Naive thymus-derived CD4-positive, alpha-beta T cell (primary cell): ENCODE results near the gene ZSCAN32. TPM values are rescaled to one million over a fixed set of nuclear protein-coding genes. Genes with fewer than 3 reads are reported as not detected.

Experiments
- ATAC-seq: fragments of 150-1000 bp; cut with Tn5 transposase; 2 replicates; pipeline ENCODE4 v1.10.0; 2021; ENCODE audit warnings: mild to moderate bottlenecking, moderate library complexity
- CTCF ChIA-PET: fragments of 350-600 bp; sonication (Branson Sonifier 250); formaldehyde crosslinking; loops from one replicate; lab custom pipeline; 2021; ENCODE audit warnings: antibody characterized with exemption; lab: Charles Lee
- POLR2A ChIA-PET: fragments of 350-600 bp; sonication (Branson Sonifier 250); formaldehyde crosslinking; loops from one replicate; lab custom pipeline; 2021; ENCODE audit warnings: antibody characterized with exemption, inconsistent platforms; lab: Charles Lee
- DNase-seq, 9 donors: peaks; one replicate each; pipeline versions ENCODE4 v3.0.0 to v3.0.0-alpha.2; 2020 to 2022; ENCODE audit warnings: mixed read lengths in 1 of 9
- H3K27ac ChIP-seq: one replicate; pipeline ENCODE4 v1.7.0; 2013; ENCODE audit warnings: mild to moderate bottlenecking, low read depth, low read length, moderate library complexity
- H3K27me3 ChIP-seq, 2 donors: one replicate each; pipeline ENCODE4 v1.7.0; 2013; ENCODE audit warnings: low read length in 2 of 2, mild to moderate bottlenecking in 2 of 2, moderate library complexity in 2 of 2; ENCODE audit not compliant: control insufficient read depth in 2 of 2, insufficient read depth in 2 of 2
- H3K36me3 ChIP-seq, 3 experiments: 1 replicate in 2 of 3; 2 replicates in 1 of 3; pipeline ENCODE4 v1.7.0; 2013; ENCODE audit warnings: low read length in 3 of 3, mild to moderate bottlenecking in 3 of 3, moderate library complexity in 1 of 3; ENCODE audit not compliant: insufficient read depth in 3 of 3, control insufficient read depth in 2 of 3
- H3K4me1 ChIP-seq, 2 donors: one replicate each; pipeline ENCODE4 v1.7.0; 2013; ENCODE audit warnings: low read length in 2 of 2, mild to moderate bottlenecking in 2 of 2, moderate library complexity in 1 of 2; ENCODE audit not compliant: control insufficient read depth in 2 of 2, insufficient read depth in 2 of 2
- H3K4me3 ChIP-seq: 2 replicates; pipeline ENCODE4 v1.7.0; 2013; ENCODE audit warnings: mild to moderate bottlenecking, low read length
- H3K9me3 ChIP-seq, 3 experiments: 1 replicate in 2 of 3; 2 replicates in 1 of 3; pipeline ENCODE4 v1.7.0; 2013; ENCODE audit warnings: low read length in 3 of 3; ENCODE audit not compliant: control insufficient read depth in 2 of 3
- H3K27ac Mint-ChIP-seq, 9 donors: one replicate each; pipeline ENCODE4 v1.8.0; 2020 to 2022; ENCODE audit warnings: mixed read lengths in 9 of 9, mild to moderate bottlenecking in 8 of 9, moderate library complexity in 5 of 9, inconsistent platforms in 2 of 9
- H3K27me3 Mint-ChIP-seq, 5 donors: one replicate each; pipeline ENCODE4 v1.8.0; 2021 to 2022; ENCODE audit warnings: mixed read lengths in 5 of 5, mild to moderate bottlenecking in 1 of 5
- H3K36me3 Mint-ChIP-seq, 5 donors: one replicate each; pipeline ENCODE4 v1.8.0; 2020 to 2022; ENCODE audit warnings: mixed read lengths in 5 of 5, mild to moderate bottlenecking in 3 of 5, inconsistent platforms in 1 of 5
- H3K4me1 Mint-ChIP-seq, 7 donors: one replicate each; pipeline ENCODE4 v1.8.0; 2020 to 2022; ENCODE audit warnings: mixed read lengths in 7 of 7, mild to moderate bottlenecking in 3 of 7, inconsistent platforms in 1 of 7
- H3K4me3 Mint-ChIP-seq, 10 donors: one replicate each; pipeline ENCODE4 v1.8.0; 2020 to 2022; ENCODE audit warnings: mild to moderate bottlenecking in 10 of 10, mixed read lengths in 10 of 10, moderate library complexity in 6 of 10, inconsistent platforms in 2 of 10
- H3K9me3 Mint-ChIP-seq, 11 donors: one replicate each; pipeline ENCODE4 v1.8.0; 2020 to 2022; ENCODE audit warnings: mixed read lengths in 11 of 11, mild to moderate bottlenecking in 4 of 11, inconsistent platforms in 1 of 11, moderate library complexity in 1 of 11
- intact Hi-C, 2 donors: fragments of 100-400 bp; cut with micrococcal nuclease; formaldehyde crosslinking; loops; one replicate each; pipeline ENCODE4 v1.15.1; 2023
- polyA plus RNA-seq, 2 donors: library from polyadenylated mRNA; unstranded; fragments of 300-500 nt; fragmentation: Illumina TruSeq; gene quantifications; one replicate each; pipeline ENCODE4 v1.2.3, GENCODE V29; 2021
- total RNA-seq, 6 experiments: library from RNA in 5 of 6; stranded (reverse) in 5 of 6; gene quantifications; 1 replicate in 5 of 6; 2 replicates in 1 of 6; pipeline ENCODE4 v1.2.3 and lab custom pipeline; 2021 to 2026

Gene ZSCAN32
- total and polyA plus RNA-seq, 7 experiments from 2014 or later = 9.7 to 31.1 (median 19.0) TPM

DNA sequence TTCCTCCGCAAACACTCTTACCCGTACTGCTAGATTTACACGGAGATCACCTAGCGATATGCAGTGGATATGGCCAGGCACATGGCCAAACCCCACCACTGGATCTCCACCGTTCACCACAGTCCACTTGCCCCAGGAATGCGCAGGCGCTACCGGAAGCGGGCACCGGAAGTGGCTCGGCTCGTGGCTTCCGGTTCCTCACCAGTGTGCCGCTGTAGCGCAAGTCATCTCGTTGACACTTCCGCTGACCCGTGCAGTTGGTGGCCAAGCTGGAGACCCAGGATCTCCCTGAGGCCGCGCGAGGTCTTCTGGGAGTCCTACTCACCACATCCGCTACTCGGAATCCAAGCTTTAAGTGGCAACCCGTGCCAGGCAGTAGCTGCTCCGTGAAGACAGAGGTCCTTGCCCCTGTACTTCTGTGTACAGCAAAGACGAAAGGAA lies 31.0 kb upstream of the ZSCAN32 start:
- peaks cover 10 to 33% (median 22%) of the 10 kb centered on the region in 7 donors for H3K4me1 Mint-ChIP-seq
- H3K27ac ChIP-seq = no peak overlapping the region
- no peak overlapping the region for H3K4me3 ChIP-seq
- peak; percentile 87 for ATAC-seq
- H3K4me1 ChIP-seq = peaks cover 0 to 7% of the 10 kb centered on the region in 2 donors
- CTCF ChIA-PET = interaction anchor here (0.7 kb wide), 1 partner anchor 1170 kb away, joined by 3 read pairs; no protein-coding TSS in a partner anchor
- POLR2A ChIA-PET = interaction anchor here (0.7 to 1.6 kb wide), 3 partner anchors 31 to 149 kb away, joined by 3 to 4 read pairs (median 3); partner anchors contain the start of genes ZNF174 and ZSCAN32
- H3K36me3 ChIP-seq = peaks cover 0 to 8% (median 0%) of the 10 kb centered on the region in 3 experiments
- peak; percentile 10 to 66 (median 26) for DNase-seq
- intact Hi-C loops = no loop called here
- peak overlapping the region in 9 of 10 donors; percentile 33 to 81 (median 66) for H3K4me3 Mint-ChIP-seq
- H3K27ac Mint-ChIP-seq = peak overlapping the region; percentile 31 to 88 (median 69)
- H3K27me3 Mint-ChIP-seq = no peaks in the 10 kb centered on the region
- H3K27me3 ChIP-seq = no peaks in the 10 kb centered on the region
- no peaks in the 10 kb centered on the region for H3K9me3 ChIP-seq
- peaks cover 0 to 25% (median 6%) of the 10 kb centered on the region in 11 donors for H3K9me3 Mint-ChIP-seq
- H3K36me3 Mint-ChIP-seq = peaks cover 0 to 47% (median 27%) of the 10 kb centered on the region in 5 donors

DNA sequence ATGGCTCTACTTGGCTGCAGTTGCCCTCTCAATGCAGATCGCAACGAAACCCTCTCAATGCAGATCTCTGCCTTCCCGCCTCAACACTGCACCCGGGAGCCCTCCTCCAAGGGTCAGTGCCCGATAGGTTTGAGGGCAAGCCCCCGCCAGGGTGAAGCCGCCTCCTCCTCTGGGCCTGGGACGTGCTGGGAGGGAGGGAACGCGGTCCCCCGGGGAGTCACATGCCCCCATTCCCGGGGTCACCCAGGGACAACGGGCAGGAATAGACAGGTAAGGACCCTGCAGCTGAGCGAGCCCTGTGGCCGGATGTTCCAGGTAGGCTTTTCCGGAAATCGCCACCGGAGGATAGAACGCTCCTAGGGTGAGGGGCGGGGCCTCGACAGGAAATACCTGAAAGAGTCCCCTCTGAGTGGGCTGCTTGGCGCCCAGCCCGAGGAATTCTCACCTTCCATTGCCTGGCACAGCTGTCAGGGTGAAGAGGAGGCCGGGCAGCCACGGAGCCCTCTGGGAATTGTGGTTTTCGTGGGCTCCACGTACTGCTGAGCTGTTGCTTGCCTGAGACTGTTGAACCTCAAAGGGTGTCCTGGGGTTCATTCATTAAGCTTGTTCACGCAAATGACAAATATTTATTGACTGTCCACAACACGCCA lies 13.1 kb upstream of the ZSCAN32 start:
- peaks cover 0 to 75% (median 7%) of the 10 kb centered on the region in 3 experiments for H3K9me3 ChIP-seq
- no peaks in the 10 kb centered on the region for H3K27me3 ChIP-seq
- peaks cover 0 to 7% (median 0%) of the 10 kb centered on the region in 5 donors for H3K27me3 Mint-ChIP-seq
- H3K4me3 ChIP-seq = no peak overlapping the region
- no peak overlapping the region for H3K27ac ChIP-seq
- H3K27ac Mint-ChIP-seq = no peak overlapping the region
- H3K9me3 Mint-ChIP-seq = peaks cover 13 to 94% (median 52%) of the 10 kb centered on the region in 11 donors
- H3K4me3 Mint-ChIP-seq = no peak overlapping the region
- CTCF ChIA-PET = no interaction called here
- intact Hi-C loops = no loop called here
- H3K36me3 Mint-ChIP-seq = peaks cover 19 to 41% (median 26%) of the 10 kb centered on the region in 5 donors
- H3K36me3 ChIP-seq = peaks cover 0 to 4% (median 2%) of the 10 kb centered on the region in 3 experiments
- no peaks in the 10 kb centered on the region for H3K4me1 ChIP-seq
- ATAC-seq (no peak), DNase-seq (no peak)
- POLR2A ChIA-PET = no interaction called here
- no peaks in the 10 kb centered on the region for H3K4me1 Mint-ChIP-seq

DNA sequence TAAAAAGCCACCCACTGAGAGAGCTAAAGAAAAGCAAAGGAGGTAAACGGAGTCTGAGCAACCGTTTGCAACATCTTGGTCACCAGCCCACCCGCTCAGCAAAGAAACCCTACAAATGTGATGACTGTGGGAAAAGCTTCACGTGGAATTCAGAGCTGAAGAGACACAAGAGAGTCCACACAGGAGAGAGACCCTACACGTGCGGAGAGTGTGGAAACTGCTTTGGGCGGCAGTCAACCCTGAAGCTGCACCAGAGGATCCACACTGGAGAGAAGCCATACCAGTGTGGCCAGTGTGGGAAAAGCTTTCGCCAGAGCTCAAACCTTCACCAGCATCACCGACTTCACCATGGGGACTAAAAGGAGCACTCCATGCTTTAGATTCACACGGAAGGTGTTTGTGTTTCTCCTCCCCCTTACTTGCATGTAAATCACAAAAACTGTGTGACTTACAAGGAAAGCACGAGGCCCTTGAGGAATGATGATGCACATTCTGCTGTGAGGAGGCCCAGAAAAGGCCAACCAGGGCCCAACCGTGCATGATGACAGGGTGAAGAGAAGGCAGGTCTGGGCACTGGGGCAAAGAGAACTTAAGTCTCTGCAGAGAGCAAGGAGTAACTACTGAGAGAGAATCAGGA lies 7.9 kb upstream of the ZSCAN32 start:
- ChIA-PET POLR2A (interaction anchor here (1.1 to 2.0 kb wide), 4 partner anchors 7 to 103 kb away, joined by 3 to 5 read pairs (median 4); partner anchors contain the start of genes NAA60, ZNF174 and ZNF597), CTCF (interaction anchor here (0.7 kb wide), 1 partner anchor 68 kb away, joined by 4 read pairs; no protein-coding TSS in a partner anchor)
- Histone ChIP-seq H3K36me3 (peaks cover 12 to 52% (median 30%) of the 10 kb centered on the region in 3 experiments), H3K27ac (no peak overlapping the region), H3K9me3 (peaks cover 0 to 86% (median 25%) of the 10 kb centered on the region in 3 experiments), H3K4me1 (peaks cover 3 to 4% of the 10 kb centered on the region in 2 donors), H3K27me3 (no peaks in the 10 kb centered on the region), H3K4me3 (peak overlapping the region; percentile 4)
- Mint-ChIP-seq H3K27me3 (no peaks in the 10 kb centered on the region), H3K27ac (no peak overlapping the region), H3K4me3 (no peak overlapping the region), H3K4me1 (peaks cover 0 to 20% (median 11%) of the 10 kb centered on the region in 7 donors), H3K9me3 (peaks cover 9 to 96% (median 58%) of the 10 kb centered on the region in 11 donors), H3K36me3 (peaks cover 32 to 79% (median 71%) of the 10 kb centered on the region in 5 donors)
- ATAC-seq = no peak
- no peak for DNase-seq
- intact Hi-C loops = no loop called here

DNA sequence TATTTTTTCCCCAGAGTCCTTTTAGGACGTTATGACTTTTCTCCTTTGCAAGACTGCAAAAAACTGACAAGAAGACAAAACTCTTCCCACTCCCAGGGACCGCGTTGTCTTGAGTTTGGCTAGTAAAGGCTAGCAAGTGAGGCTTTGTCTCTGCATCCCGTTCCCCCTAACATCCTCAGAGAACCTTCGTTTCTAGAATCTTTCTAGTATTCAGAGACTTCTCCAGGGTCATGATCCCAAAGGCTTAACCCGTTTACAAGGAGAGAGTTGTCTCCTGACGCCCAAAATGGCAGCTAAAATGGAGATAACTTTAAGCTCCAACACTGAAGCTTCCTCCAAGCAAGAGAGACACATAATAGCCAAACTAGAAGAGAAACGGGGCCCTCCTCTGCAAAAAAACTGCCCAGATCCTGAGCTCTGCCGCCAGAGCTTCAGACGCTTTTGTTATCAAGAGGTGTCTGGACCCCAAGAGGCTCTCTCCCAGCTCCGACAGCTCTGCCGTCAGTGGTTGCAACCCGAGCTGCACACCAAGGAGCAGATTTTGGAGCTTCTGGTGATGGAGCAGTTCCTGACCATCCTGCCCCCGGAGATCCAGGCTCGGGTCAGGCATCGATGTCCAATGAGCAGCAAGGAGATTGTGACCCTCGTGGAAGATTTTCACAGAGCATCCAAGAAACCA lies 1.1 kb upstream of the ZSCAN32 start:
- Mint-ChIP-seq H3K9me3 (peaks cover 2 to 52% (median 25%) of the 10 kb centered on the region in 11 donors), H3K4me3 (peak overlapping the region; percentile 84 to 97 (median 94)), H3K27ac (peak overlapping the region; percentile 79 to 93 (median 89)), H3K36me3 (peaks cover 29 to 77% (median 59%) of the 10 kb centered on the region in 5 donors), H3K4me1 (peaks cover 14 to 72% (median 58%) of the 10 kb centered on the region in 7 donors), H3K27me3 (no peaks in the 10 kb centered on the region)
- ChIA-PET POLR2A (interaction anchor here (0.6 to 4.1 kb wide), 21 partner anchors 8 to 252 kb away, joined by 3 to 40 read pairs (median 5); partner anchors contain the start of genes CLUAP1, NAA60, TIGD7 and ZNF263), CTCF (interaction anchor here (0.6 to 1.9 kb wide), 4 partner anchors 29 to 1148 kb away, joined by 3 to 4 read pairs (median 4); no protein-coding TSS in a partner anchor)
- ATAC-seq (no peak), DNase-seq (peak in 1 of 9 donors; percentile 6)
- Histone ChIP-seq H3K27ac (peak overlapping the region; percentile 89), H3K9me3 (peaks cover 0 to 27% (median 3%) of the 10 kb centered on the region in 3 experiments), H3K4me3 (peak overlapping the region; percentile 87), H3K4me1 (peaks cover 20 to 22% of the 10 kb centered on the region in 2 donors), H3K27me3 (no peaks in the 10 kb centered on the region), H3K36me3 (peaks cover 9 to 41% (median 22%) of the 10 kb centered on the region in 3 experiments)
- intact Hi-C loops = loop anchor here (1.0 to 5.0 kb wide), 17 partner anchors 37 to 380 kb away; partner anchors contain the start of genes NAA60 (in 2 of the 2), TIGD7 (in 2 of the 2), ZNF263 (in 2 of the 2) and ZNF597 (in 2 of the 2)

DNA sequence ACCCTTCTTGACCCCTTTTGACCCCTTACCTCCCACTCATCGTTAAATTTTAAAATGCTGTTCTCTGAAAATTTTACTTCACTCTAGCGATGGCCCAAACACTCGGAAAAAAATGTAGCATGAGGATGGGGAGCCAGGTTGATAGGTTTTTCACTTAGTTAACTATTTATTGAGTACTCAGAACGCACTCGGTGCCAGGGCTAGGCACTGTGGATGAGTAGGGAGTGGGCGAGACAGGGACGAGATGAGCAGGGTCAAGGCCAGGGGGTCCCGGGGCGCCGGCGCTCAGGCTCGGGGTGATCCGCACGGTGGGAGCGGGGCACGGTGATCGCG lies 392 bp downstream of the ZSCAN32 start:
- peaks cover 14 to 81% (median 69%) of the 10 kb centered on the region in 7 donors for H3K4me1 Mint-ChIP-seq
- H3K27me3 ChIP-seq = no peaks in the 10 kb centered on the region
- H3K4me1 ChIP-seq = peaks cover 20 to 22% of the 10 kb centered on the region in 2 donors
- peak overlapping the region; percentile 89 for H3K27ac ChIP-seq
- H3K9me3 Mint-ChIP-seq = peaks cover 7 to 52% (median 25%) of the 10 kb centered on the region in 11 donors
- ChIA-PET POLR2A (interaction anchor here (0.7 to 4.1 kb wide), 22 partner anchors 16 to 297 kb away, joined by 3 to 40 read pairs (median 5); partner anchors contain the start of genes CLUAP1, NAA60, TIGD7 and ZNF213), CTCF (interaction anchor here (1.0 to 1.9 kb wide), 3 partner anchors 20 to 100 kb away, joined by 3 to 4 read pairs (median 3); no protein-coding TSS in a partner anchor)
- H3K27ac Mint-ChIP-seq = peak overlapping the region; percentile 88 to 94 (median 91)
- H3K36me3 Mint-ChIP-seq = peaks cover 28 to 78% (median 59%) of the 10 kb centered on the region in 5 donors
- peaks cover 8 to 41% (median 14%) of the 10 kb centered on the region in 3 experiments for H3K36me3 ChIP-seq
- intact Hi-C loops = loop anchor here (2.0 to 5.0 kb wide), 5 partner anchors 42 to 378 kb away; partner anchors contain the start of genes HCFC1R1 (in 1 of the 2), NAA60 (in 1 of the 2), THOC6 (in 1 of the 2) and TNFRSF12A (in 1 of the 2)
- H3K4me3 ChIP-seq = peak overlapping the region; percentile 87
- H3K4me3 Mint-ChIP-seq = peak overlapping the region; percentile 84 to 97 (median 94)
- ATAC-seq (no peak), DNase-seq (no peak)
- no peaks in the 10 kb centered on the region for H3K27me3 Mint-ChIP-seq
- peaks cover 0 to 25% (median 0%) of the 10 kb centered on the region in 3 experiments for H3K9me3 ChIP-seq
